Mucosa of descending colon (tissue), 3 donors: ENCODE results near the gene DISP2. TPM values are rescaled to one million over a fixed set of nuclear protein-coding genes. Genes with fewer than 3 reads are reported as not detected.

Source experiments
- ATAC-seq: fragments of 200-7000 bp; cut with Tn5 transposase; one replicate; pipeline ENCODE4 v1.9.1; 2020; ENCODE audit warnings: mild to moderate bottlenecking, moderate library complexity
- DNase-seq, 3 donors: peaks; one replicate each; pipeline ENCODE4 v3.0.0-alpha.2; 2020
- H3K36me3 ChIP-seq: fragments of 200-600 bp; one replicate; pipeline ENCODE4 v1.8.0; 2021; ENCODE audit warnings: low read depth, mild to moderate bottlenecking
- H3K4me1 ChIP-seq: fragments of 200-600 bp; one replicate; pipeline ENCODE4 v1.8.0; 2021; ENCODE audit warnings: low read depth, mild to moderate bottlenecking
- H3K4me3 ChIP-seq: fragments of 200-600 bp; one replicate; pipeline ENCODE4 v1.8.0; 2021; ENCODE audit warnings: mild to moderate bottlenecking
- H3K9me3 ChIP-seq: fragments of 200-600 bp; one replicate; pipeline ENCODE4 v1.8.0; 2021; ENCODE audit warnings: mild to moderate bottlenecking
- intact Hi-C, 2 donors: fragments of 100-400 bp; cut with DNase I in 1 of 2; cut with micrococcal nuclease in 1 of 2; formaldehyde crosslinking; loops; one replicate each; pipeline versions ENCODE4 v1.11.0 to v1.11.1; 2022; cut with DNase I, micrococcal nuclease
- total RNA-seq, 3 donors: library from RNA; stranded (reverse); fragmentation: NEBNext Ultra II Directional in 2 of 3; extraction: Animal tissue kit (Norgen Biotek cat#: 25700) in 2 of 3; gene quantifications; one replicate each; pipeline versions ENCODE4 v1.2.1 to v1.2.4, GENCODE V29; 2021 to 2023
- TF ChIP-seq, protein P1 (sequence below): fragments of 200-600 bp; IDR thresholded peaks from one replicate; pipeline ENCODE4 v1.8.0; 2022; ENCODE audit warnings: antibody characterized with exemption, mild to moderate bottlenecking
- donor health status: DM: no; HTN: no; CAD: no; lungs with moderate emphysema.
- donor health status: DM: no; HTN: no; CAD: no.
- donor health status: DM: no; HTN: yes; CAD: no.

The DISP2 gene
- total RNA-seq, 3 donors from 2014 or later = 5.1 to 23.4 (median 16.1) TPM

DNA sequence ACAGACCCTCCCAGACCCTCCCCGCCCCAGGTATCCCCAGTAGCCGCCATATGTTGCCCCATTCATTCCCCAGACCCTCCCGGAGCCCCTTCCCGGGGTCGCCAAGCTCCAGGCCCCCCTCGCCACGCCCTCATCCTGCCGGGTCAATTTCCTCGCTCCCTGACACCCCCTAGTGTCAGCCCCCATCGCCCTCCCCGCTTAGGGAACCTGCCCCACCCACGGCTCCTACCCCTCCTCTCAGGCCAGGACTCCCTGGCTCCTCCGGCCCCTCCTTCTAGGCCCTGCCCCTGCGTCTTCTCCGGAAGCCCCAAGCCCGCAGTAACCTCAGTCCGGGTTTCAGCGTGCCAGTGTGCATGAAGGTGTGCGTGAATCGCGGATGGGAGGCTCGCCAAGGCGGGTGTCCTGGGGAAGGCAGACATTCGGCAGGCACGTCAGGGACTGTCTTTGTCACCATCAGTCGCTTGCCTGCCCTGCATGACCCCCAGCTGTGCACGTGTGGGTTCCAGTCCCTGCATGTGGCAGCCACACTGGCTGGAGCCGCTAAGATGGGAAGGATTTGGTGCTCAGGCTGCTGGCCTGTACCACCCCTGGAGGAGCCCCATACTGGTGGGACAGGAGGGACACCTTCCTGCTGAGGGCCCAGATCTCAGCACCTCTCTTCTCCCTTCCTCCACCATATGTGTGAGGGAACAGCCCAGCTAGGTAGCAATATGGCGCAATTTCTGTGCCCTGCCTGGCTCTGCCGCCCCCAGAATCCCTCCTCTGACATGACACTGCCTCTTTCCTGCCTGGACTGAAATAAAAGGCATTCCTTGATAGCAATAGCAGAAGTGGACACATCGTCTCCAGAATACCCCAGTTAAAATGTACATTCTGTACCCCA, 693 bp downstream of the DISP2 start:
- Histone ChIP-seq H3K36me3 (no peaks in the 10 kb centered on the region), H3K4me3 (no peak overlapping the region), H3K9me3 (no peaks in the 10 kb centered on the region), H3K4me1 (peaks cover 21% of the 10 kb centered on the region)
- TF ChIP-seq, protein P1, sequence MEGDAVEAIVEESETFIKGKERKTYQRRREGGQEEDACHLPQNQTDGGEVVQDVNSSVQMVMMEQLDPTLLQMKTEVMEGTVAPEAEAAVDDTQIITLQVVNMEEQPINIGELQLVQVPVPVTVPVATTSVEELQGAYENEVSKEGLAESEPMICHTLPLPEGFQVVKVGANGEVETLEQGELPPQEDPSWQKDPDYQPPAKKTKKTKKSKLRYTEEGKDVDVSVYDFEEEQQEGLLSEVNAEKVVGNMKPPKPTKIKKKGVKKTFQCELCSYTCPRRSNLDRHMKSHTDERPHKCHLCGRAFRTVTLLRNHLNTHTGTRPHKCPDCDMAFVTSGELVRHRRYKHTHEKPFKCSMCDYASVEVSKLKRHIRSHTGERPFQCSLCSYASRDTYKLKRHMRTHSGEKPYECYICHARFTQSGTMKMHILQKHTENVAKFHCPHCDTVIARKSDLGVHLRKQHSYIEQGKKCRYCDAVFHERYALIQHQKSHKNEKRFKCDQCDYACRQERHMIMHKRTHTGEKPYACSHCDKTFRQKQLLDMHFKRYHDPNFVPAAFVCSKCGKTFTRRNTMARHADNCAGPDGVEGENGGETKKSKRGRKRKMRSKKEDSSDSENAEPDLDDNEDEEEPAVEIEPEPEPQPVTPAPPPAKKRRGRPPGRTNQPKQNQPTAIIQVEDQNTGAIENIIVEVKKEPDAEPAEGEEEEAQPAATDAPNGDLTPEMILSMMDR = no peak
- intact Hi-C loops = no loop called here
- ATAC-seq (peak; percentile 8), DNase-seq (peak; percentile 58 to 76 (median 73))

DNA sequence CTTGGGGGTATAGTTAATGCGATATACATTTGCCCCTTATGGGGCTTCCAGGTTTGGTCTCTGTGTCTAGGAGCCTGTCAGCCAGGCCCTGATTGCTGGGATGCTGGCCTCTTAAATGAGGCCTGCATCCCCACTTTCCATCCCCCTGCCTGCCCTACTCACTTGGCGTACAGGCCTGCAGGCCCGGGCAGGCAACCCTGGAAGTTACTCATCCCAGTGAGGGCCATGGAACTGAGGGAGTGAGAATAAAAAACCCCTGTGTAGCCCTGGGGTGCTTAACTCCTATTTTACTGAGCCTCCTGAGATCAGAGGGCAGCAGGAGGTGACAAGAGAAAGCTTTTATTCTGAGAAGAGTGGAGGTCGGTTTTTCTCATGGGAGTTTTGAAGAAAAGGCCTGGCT, 2.0 kb downstream of the DISP2 start:
- intact Hi-C loops = no loop called here
- no peak for ATAC-seq
- Histone ChIP-seq H3K4me1 (peaks cover 14% of the 10 kb centered on the region), H3K36me3 (no peaks in the 10 kb centered on the region), H3K4me3 (no peak overlapping the region), H3K9me3 (no peaks in the 10 kb centered on the region)
- TF ChIP-seq, protein P1 = no peak
- no peak for DNase-seq

GRCh38 chr15:40361640-40362039, 3.6 kb downstream of the DISP2 start:
- TF ChIP-seq, protein P1 = no peak
- intact Hi-C loops = no loop called here
- ATAC-seq = no peak
- DNase-seq = no peak
- Histone ChIP-seq H3K4me1 (peaks cover 9% of the 10 kb centered on the region), H3K9me3 (no peaks in the 10 kb centered on the region), H3K4me3 (no peak overlapping the region), H3K36me3 (no peaks in the 10 kb centered on the region)

GRCh38 chr15:40363611-40364010, 5.6 kb downstream of the DISP2 start:
- no peak for ATAC-seq
- TF ChIP-seq, protein P1 = no peak
- intact Hi-C loops = no loop called here
- peak in 1 of 3 donors; percentile 32 for DNase-seq
- H3K4me1 ChIP-seq = peaks cover 21% of the 10 kb centered on the region
- no peaks in the 10 kb centered on the region for H3K9me3 ChIP-seq
- no peak overlapping the region for H3K4me3 ChIP-seq
- no peaks in the 10 kb centered on the region for H3K36me3 ChIP-seq

GRCh38 chr15:40364251-40364650, 6.2 kb downstream of the DISP2 start:
- TF ChIP-seq, protein P1 = no peak
- ATAC-seq (peak; percentile 6), DNase-seq (peak in 1 of 3 donors; percentile 41)
- Histone ChIP-seq H3K4me3 (no peak overlapping the region), H3K9me3 (no peaks in the 10 kb centered on the region), H3K4me1 (peaks cover 19% of the 10 kb centered on the region), H3K36me3 (no peaks in the 10 kb centered on the region)
- intact Hi-C loops = no loop called here
